ENCODE results near the gene IL24. TPM values are rescaled to one million over a fixed set of nuclear protein-coding genes. Genes with fewer than 3 reads are reported as not detected.

The IL24 gene
- polyA plus RNA-seq, 1 experiment = 0.25 TPM

GRCh38 chr1:206951318-206952100, 54.3 kb downstream of the IL24 start:
- ChIA-PET CTCF (interaction anchor here (1.3 to 1.9 kb wide), 3 partner anchors 8 to 31 kb away, joined by 4 to 6 read pairs (median 5); no protein-coding TSS in a partner anchor), POLR2A (no interaction called here)
- TF ChIP-seq CTCF (IDR thresholded peaks at IDR 0.05; ENCODE audit: insufficient read depth, low read depth, low read length) = no peak
- peaks cover 3% of the 10 kb centered on the region; the same call in 1 of the 2 replicates for H3K27me3 ChIP-seq (ENCODE audit: control insufficient read depth, insufficient read depth, low read length)
- no peaks in the 10 kb centered on the region for H3K36me3 ChIP-seq (ENCODE audit: control insufficient read depth, insufficient read depth, low read length)
- DNase-seq (ENCODE audit: low read depth) = no peak
- no peak overlapping the region for H3K4me3 ChIP-seq (ENCODE audit: low read depth, low read length)

- no peak overlapping the region for H3K4me3 ChIP-seq (ENCODE audit: low read depth, low read length)
- ChIA-PET POLR2A (no interaction called here), CTCF (interaction anchor here (1.3 to 1.9 kb wide), 3 partner anchors 9 to 30 kb away, joined by 4 to 6 read pairs (median 5); no protein-coding TSS in a partner anchor)
- no peak for TF ChIP-seq CTCF (IDR thresholded peaks at IDR 0.05; ENCODE audit: insufficient read depth, low read depth, low read length)
- DNase-seq (ENCODE audit: low read depth) = no peak
- H3K27me3 ChIP-seq (ENCODE audit: control insufficient read depth, insufficient read depth, low read length) = peaks cover 2% of the 10 kb centered on the region
- no peaks in the 10 kb centered on the region for H3K36me3 ChIP-seq (ENCODE audit: control insufficient read depth, insufficient read depth, low read length)
Observed at GRCh38 chr1:206952171-206952570, 54.9 kb downstream of the IL24 start.

GRCh38 chr1:206953126-206953525, 55.9 kb downstream of the IL24 start:
- ChIA-PET POLR2A (no interaction called here), CTCF (interaction anchor here (1.5 to 1.6 kb wide), 2 partner anchors 16 to 23 kb away, joined by 4 read pairs; no protein-coding TSS in a partner anchor)
- no peak for TF ChIP-seq CTCF (IDR thresholded peaks at IDR 0.05; ENCODE audit: insufficient read depth, low read depth, low read length)
- no peak overlapping the region for H3K4me3 ChIP-seq (ENCODE audit: low read depth, low read length)
- H3K27me3 ChIP-seq (ENCODE audit: control insufficient read depth, insufficient read depth, low read length) = peaks cover 4% of the 10 kb centered on the region
- no peak for DNase-seq (ENCODE audit: low read depth)
- no peaks in the 10 kb centered on the region for H3K36me3 ChIP-seq (ENCODE audit: control insufficient read depth, insufficient read depth, low read length)

- Histone ChIP-seq H3K36me3 (ENCODE audit: control insufficient read depth, insufficient read depth, low read length) (no peaks in the 10 kb centered on the region), H3K27me3 (ENCODE audit: control insufficient read depth, insufficient read depth, low read length) (peaks cover 4% of the 10 kb centered on the region), H3K4me3 (ENCODE audit: low read depth, low read length) (no peak overlapping the region)
- no peak for TF ChIP-seq CTCF (IDR thresholded peaks at IDR 0.05; ENCODE audit: insufficient read depth, low read depth, low read length)
- no peak for DNase-seq (ENCODE audit: low read depth)
- ChIA-PET CTCF (interaction anchor here (1.2 to 1.6 kb wide), 3 partner anchors 14 to 22 kb away, joined by 4 to 5 read pairs (median 4); no protein-coding TSS in a partner anchor), POLR2A (no interaction called here)
Observed at GRCh38 chr1:206953626-206954025, 56.4 kb downstream of the IL24 start.

Other genes with a start within 250 kb of the IL24 start
- 65.6 and 80.1 TPM in 2 replicates for gene MAPKAPK2, start 212.5 kb upstream of the IL24 start, polyA plus RNA-seq (2011; rRNA removed)
- gene IL19, start 126.7 kb upstream of the IL24 start, polyA plus RNA-seq (2011; rRNA removed) = not detected in 2 replicates
- not detected in 2 replicates for gene IL10, start 124.9 kb upstream of the IL24 start, polyA plus RNA-seq (2011; rRNA removed)
- gene IL20, start 31.8 kb upstream of the IL24 start, polyA plus RNA-seq (2011; rRNA removed) = not detected in 2 replicates
- gene FCMR, start 24.5 kb downstream of the IL24 start, polyA plus RNA-seq (2011; rRNA removed) = 0.56 and 1.4 TPM in 2 replicates
- not detected in 2 replicates for gene PIGR, start 49.0 kb downstream of the IL24 start, polyA plus RNA-seq (2011; rRNA removed)
- gene FCAMR, start 73.0 kb downstream of the IL24 start, polyA plus RNA-seq (2011; rRNA removed) = not detected in 2 replicates
- not detected in 2 replicates for gene C1orf116, start 135.3 kb downstream of the IL24 start, polyA plus RNA-seq (2011; rRNA removed)
- 1.2 and 2.5 TPM in 2 replicates for gene YOD1, start 153.8 kb downstream of the IL24 start, polyA plus RNA-seq (2011; rRNA removed)
- gene PFKFB2, start 155.8 kb downstream of the IL24 start, polyA plus RNA-seq (2011; rRNA removed) = 1.5 and 1.9 TPM in 2 replicates
- not detected in 2 replicates for gene C4BPB, start 191.4 kb downstream of the IL24 start, polyA plus RNA-seq (2011; rRNA removed)
- not detected in 2 replicates for gene C4BPA, start 206.8 kb downstream of the IL24 start, polyA plus RNA-seq (2011; rRNA removed)

All from BJ (cell line).